GM12892 (cell line): Measurements from ENCODE around the gene GARNL3. TPM values are rescaled to one million over a fixed set of nuclear protein-coding genes. Genes with fewer than 3 reads are reported as not detected.

Source experiments
- DNase-seq: peaks from one replicate; pipeline ENCODE4 v3.0.0; 2011; ENCODE audit not compliant: insufficient read length
- FAIRE-seq: peaks from 2 replicates; lab custom pipeline; 2011; peaks lifted over from hg19 to GRCh38; lab: Jason Lieb, UNC
- POLR2A ChIP-seq: IDR thresholded peaks from 2 replicates; pipeline ENCODE4 v1.6.1; 2011; ENCODE audit warnings: low read depth, low read length, control low read depth
- POLR2AphosphoS5 ChIP-seq: IDR thresholded peaks from 2 replicates; pipeline ENCODE4 v1.6.1; 2011; ENCODE audit warnings: low read depth, low read length, control low read depth
- TAF1 ChIP-seq: IDR thresholded peaks from 2 replicates; pipeline ENCODE4 v1.6.1; 2011; ENCODE audit warnings: low read depth, mild to moderate bottlenecking, control low read depth, low read length, borderline replicate concordance
- polyA plus RNA-seq: library from polyadenylated mRNA; unstranded; fragments of >200 nt; gene quantifications from one replicate; pipeline ENCODE4 v1.2.1, GENCODE V29; 2012; ENCODE audit warnings: missing spikeins, inconsistent platforms; ENCODE audit not compliant: missing spikeins

Gene GARNL3, protein sequence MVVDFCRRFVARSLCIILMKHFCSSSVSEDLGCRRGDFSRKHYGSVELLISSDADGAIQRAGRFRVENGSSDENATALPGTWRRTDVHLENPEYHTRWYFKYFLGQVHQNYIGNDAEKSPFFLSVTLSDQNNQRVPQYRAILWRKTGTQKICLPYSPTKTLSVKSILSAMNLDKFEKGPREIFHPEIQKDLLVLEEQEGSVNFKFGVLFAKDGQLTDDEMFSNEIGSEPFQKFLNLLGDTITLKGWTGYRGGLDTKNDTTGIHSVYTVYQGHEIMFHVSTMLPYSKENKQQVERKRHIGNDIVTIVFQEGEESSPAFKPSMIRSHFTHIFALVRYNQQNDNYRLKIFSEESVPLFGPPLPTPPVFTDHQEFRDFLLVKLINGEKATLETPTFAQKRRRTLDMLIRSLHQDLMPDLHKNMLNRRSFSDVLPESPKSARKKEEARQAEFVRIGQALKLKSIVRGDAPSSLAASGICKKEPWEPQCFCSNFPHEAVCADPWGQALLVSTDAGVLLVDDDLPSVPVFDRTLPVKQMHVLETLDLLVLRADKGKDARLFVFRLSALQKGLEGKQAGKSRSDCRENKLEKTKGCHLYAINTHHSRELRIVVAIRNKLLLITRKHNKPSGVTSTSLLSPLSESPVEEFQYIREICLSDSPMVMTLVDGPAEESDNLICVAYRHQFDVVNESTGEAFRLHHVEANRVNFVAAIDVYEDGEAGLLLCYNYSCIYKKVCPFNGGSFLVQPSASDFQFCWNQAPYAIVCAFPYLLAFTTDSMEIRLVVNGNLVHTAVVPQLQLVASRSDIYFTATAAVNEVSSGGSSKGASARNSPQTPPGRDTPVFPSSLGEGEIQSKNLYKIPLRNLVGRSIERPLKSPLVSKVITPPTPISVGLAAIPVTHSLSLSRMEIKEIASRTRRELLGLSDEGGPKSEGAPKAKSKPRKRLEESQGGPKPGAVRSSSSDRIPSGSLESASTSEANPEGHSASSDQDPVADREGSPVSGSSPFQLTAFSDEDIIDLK
- polyA plus RNA-seq: 6.1 TPM

DNA sequence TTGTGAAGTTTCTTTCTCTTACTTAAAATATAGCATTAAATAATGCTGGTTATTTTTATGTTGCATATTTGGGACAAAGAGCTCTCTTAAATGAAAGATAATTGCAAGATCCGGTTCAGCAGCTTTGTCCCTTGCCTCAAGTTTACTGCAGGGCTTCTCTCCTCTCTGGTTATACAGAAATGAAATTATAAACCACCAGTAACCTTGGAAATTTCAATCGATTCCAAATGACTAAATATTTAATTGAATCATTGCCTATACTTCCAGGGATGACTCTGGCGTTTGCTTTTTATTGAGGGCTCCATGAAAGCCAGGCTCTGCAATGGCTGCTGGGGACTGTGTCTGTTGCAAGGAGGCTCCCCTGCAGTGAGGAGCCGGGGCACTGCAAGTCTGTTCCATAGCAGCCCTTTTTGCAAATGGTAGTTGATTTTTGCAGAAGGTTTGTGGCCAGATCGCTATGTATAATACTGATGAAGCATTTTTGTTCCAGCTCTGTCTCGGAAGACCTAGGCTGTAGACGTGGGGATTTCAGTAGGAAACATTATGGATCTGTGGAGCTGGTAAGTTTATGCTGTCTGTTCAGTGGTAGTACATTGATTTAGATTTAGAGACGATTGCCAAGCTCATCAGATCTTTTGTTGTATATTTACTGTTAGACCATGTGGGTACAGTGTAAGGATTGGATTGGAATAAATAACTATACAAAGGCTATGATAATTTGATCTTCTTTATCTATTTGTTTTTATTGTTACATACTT lies at the start of gene GARNL3:
GARNL3 (plus strand) TSS at position 313 of the 758 bp plus-strand sequence; CDS start at position 417, 104 bp downstream.
- FAIRE-seq (no peak), DNase-seq (no peak)
- TF ChIP-seq POLR2AphosphoS5 (no peak), POLR2A (no peak), TAF1 (no peak)

DNA sequence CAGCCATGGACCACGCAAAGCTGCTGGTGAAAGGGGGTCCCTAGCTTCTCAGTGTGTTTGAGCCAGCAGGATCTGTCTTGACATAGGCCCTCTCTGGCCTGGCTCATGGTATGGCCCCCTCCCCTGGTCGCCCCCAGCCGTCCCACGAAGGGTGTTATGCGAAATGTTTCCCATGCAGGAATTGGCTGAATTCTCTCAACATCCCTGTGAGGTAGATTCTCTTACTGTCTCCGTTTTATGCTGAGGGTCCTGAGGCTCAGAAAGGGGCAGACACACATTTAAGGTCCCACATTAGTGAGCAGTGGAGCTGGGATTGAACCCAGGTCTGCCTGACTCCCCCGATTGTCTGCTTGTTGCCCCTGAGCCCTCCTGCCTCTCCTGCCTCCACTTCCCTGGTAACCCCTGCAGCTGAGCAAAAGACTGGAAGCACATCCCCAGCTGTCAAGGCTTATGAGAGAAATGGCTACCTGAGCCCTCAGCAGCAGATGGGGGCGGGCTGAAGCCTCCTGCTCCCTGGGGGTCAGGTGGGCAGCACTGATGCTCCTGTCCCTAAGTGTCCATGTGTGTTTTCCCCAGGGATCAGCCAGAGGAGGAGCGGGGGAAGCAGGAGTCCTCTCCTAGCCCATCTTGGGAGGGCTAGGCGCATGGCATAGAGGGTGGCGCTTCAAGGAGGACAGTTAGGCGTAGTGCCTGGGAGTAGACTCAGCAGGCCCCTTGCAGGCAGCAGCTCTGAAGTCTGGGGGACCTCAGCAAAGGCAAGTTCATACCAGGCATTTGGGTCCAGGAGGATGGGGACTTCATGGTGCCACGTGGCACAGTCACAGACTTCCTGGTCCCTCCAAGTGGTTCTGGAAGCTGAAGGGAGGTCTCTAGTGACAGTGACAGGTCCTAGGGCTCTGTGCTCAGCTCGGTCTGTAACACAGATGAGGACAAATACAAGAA lies 49.0 kb upstream of the GARNL3 start:
- FAIRE-seq: no peak
- no peak for TF ChIP-seq POLR2AphosphoS5

DNA sequence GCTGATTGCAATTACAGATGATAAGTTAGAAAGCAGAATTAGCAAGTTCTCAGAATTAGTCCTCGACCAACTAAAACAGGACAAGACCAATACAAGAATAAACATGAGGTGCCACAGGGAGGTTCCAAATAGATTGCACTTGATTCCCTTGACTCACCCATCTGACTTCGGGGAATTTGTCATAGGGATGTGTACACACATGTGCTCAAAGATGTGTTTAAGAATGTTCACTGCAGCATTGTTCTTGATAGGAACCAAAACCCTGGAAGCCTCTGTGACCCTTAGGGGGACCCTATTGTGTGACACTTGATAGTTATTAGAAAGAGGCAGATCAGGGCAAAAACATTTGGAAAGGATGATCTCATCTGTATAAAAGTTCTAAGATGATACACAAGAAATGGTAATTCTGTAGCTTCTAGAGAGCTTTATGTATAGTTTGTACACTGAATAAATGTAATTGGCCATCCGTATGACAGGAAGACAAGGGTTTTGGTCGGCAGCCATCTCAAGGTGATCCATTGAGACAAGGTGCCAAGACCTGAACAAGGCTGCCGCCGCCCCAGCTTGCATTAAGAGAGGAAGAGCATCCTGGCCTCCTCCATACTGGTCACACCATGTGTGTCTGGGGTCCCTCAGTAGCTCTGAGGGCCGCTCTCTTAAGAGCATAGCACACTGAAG lies 48.2 kb upstream of the GARNL3 start:
- TF ChIP-seq POLR2AphosphoS5 (no peak), TAF1 (no peak), POLR2A (no peak)
- FAIRE-seq (no peak), DNase-seq (no peak)

More for the DNA sequence above, 49.0 kb upstream of the GARNL3 start:
- no peak for DNase-seq

DNA sequence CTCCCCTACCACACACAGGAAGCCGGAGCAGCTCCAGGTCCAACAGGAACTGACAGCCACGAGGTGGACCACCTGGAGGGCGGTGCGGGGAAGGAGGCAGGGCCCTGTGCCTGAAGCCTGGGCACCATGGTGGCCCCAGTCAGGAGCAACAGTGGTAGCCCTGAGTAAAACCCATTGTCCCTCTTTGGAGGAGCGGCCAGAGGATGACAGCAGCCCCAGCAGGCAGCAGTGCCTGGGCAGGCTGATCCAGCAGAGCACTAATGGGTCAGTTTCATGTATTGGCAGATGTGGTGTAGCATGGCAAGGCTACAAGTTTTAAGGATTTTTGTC lies 47.7 kb upstream of the GARNL3 start:
- no peak for FAIRE-seq
- no peak for TF ChIP-seq POLR2AphosphoS5
- no peak for DNase-seq

DNA sequence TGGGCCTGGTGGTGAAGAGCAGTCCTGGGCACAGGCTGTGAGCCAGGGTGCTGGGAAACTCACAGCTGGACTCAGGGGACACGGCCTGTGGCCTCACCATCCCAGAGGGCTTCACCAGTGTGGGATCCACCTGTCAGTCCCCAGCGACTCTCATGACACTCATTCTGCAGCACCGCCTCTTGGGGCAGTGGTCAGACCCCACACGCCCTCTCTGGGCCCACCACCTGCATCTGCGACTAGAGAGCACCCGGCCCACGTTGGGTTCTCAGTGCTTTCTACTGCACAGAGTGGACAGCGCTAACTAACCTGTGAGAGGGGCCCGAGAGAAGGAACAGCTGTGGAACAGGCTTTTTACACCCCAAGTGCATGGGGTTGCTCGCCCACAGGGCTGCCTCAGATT lies 45.8 kb upstream of the GARNL3 start:
- DNase-seq (no peak), FAIRE-seq (no peak)
- no peak for TF ChIP-seq POLR2AphosphoS5
- TF ChIP-seq TAF1: no peak

DNA sequence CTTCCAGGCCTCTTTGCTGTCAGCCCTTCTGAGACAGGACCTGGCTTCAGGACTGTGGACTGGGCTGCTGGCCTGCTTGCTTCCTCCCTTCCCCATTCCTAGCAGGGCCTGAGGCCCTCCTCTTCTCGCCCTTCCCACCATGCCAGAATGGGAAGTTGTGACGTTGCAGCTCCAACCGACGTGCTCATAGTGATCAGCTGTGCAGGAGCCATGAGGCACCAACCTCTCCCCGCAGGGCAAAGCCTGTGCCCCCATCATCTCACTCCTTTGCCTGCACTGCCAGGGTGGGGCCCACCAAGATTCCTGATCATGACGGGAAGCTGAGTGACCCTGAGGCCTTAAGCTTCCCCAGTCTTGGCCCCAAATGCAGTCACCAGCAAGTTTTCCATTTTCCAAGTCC lies 45.1 kb upstream of the GARNL3 start:
- FAIRE-seq (no peak), DNase-seq (no peak)
- TF ChIP-seq POLR2A (no peak), TAF1 (no peak), POLR2AphosphoS5 (no peak)

DNA sequence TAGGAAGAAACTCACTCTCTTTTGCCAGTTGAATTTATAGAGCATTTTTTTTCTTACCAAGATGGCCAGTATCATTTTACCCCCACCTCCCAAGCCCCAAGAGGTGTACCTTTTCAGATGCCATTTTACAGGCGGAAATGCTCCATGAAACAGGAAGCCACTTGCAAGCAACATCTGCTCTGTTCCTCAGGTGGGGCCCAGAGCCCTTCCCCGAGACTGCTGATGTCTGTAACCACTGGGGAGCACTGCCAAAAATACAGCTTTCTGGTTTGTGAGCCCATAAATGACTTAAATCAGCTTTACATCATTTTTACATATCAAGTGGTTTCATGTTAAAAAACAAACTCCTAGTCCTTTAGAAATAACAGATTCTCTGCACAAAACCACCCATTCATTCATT lies 42.9 kb upstream of the GARNL3 start:
- FAIRE-seq: peak; percentile 94
- no peak for DNase-seq
- TF ChIP-seq POLR2AphosphoS5 (no peak), TAF1 (no peak), POLR2A (no peak)

DNA sequence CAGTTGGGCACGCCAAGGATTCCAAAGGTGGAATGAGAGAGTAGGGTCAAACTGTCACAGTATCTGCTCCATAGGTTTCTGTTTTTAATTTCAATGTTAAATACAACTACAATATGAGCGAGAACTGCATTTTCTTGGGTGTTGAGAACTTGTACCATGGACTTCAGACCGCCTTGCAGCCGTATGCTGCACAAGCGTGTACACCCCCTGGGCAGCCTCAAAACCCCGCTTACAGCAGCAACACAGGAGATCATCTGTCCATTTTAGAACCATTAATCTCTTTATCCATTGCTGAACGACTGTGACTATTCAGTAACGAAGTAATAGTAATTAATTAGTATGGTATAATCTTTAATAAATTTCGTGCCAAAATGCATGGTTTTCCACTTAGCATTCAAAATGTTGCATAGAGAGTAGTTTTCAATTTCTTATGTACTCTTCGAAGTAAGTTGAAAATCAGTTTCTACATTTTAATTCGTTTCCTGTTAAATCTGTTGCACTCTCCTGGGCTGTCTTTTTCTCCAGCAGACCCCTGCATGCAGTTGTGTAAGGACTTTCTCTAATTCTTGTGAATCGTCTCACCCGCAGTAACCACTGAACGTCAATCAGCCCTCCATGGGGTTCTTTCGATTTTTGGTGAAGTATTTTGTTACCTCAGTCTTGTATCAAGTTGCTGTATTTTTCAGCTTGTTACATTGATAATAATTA lies 42.0 kb upstream of the GARNL3 start:
- no peak for FAIRE-seq
- TF ChIP-seq TAF1 (no peak), POLR2A (no peak), POLR2AphosphoS5 (no peak)
- no peak for DNase-seq

DNA sequence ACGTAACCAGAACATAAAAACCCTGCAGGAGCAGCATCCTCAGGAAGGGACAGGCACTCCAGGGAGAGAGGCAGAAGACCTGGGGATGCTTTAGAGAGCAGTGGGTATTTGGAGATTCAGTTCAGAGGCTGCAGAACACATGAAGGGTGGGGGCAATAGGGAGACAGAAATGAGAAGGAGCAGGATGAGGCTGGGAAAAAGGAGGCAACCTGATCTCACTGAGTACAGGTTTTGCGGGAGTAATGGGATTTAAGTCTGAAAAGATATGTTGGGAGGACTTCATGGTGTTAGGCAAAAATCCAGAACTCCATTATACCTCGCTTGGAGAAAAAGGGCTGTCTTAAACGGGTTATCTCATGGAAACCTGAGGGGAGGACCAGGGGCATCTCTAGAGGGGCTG lies 41.3 kb upstream of the GARNL3 start:
- FAIRE-seq (no peak), DNase-seq (no peak)
- no peak for TF ChIP-seq POLR2A
- no peak for TF ChIP-seq POLR2AphosphoS5
- TF ChIP-seq TAF1: no peak

DNA sequence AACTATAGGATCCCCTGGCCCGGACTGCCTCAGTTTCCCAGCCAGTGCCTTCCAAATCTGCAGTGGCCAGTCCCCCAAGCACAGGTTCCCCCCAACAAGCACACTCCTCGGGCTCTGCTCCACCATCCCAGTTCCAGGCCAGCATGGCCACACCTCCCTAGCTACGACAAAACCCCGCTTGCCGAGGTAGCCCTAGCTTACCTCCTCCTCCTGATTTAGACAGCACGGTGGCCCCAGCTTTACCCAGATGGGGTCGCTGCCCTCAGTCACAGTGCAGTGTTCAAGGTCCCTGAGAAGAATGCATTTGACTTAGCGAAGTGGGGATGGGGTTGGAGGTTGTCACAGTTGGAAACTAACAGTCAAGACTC lies 40.8 kb upstream of the GARNL3 start:
- TF ChIP-seq POLR2A (no peak), POLR2AphosphoS5 (no peak), TAF1 (no peak)
- DNase-seq: no peak
- FAIRE-seq: peak; percentile 38
